Ectodermal cell (in vitro differentiated cells): ENCODE results near the gene MGAT4B.
A peak's percentile ranks its signal among the peaks of the same experiment; 100 is the strongest.

ENCODE experiments used
- H3K27ac ChIP-seq: 2 replicates; pipeline ENCODE4 v1.7.0; 2013; ENCODE audit warnings: mild to moderate bottlenecking, low read depth, low read length; ENCODE audit not compliant: insufficient read depth, poor library complexity, severe bottlenecking
- H3K27me3 ChIP-seq: 2 replicates; pipeline ENCODE4 v1.7.0; 2013; ENCODE audit warnings: mild to moderate bottlenecking, low read length; ENCODE audit not compliant: insufficient read depth, control insufficient read depth, poor library complexity, severe bottlenecking
- H3K36me3 ChIP-seq: one replicate; pipeline ENCODE4 v1.7.0; 2013; ENCODE audit warnings: low read length; ENCODE audit not compliant: control insufficient read depth, insufficient read depth
- H3K4me1 ChIP-seq: one replicate; pipeline ENCODE4 v1.7.0; 2013; ENCODE audit warnings: low read length; ENCODE audit not compliant: control insufficient read depth, insufficient read depth
- H3K4me3 ChIP-seq: 2 replicates; pipeline ENCODE4 v1.7.0; 2013; ENCODE audit warnings: low read depth, low read length, control low read depth; ENCODE audit not compliant: insufficient read depth
- H3K9me3 ChIP-seq: 2 replicates; pipeline ENCODE4 v1.7.0; 2013; ENCODE audit warnings: mild to moderate bottlenecking, low read length, moderate library complexity; ENCODE audit not compliant: control insufficient read depth
- WGBS, 2 experiments: methylation state at CpG; one replicate each; pipeline ENCODE4 v1.1.7; 2013; ENCODE audit warnings: missing lambda C conversion rate in 2 of 2; 5-methylcytosine and 5-hydroxymethylcytosine counted together

The MGAT4B gene

GRCh38 chr5:179800071-179800695 is 6.5 kb downstream of the MGAT4B start:
- Histone ChIP-seq H3K4me1 (peaks cover 34% of the 10 kb centered on the region), H3K9me3 (no peaks in the 10 kb centered on the region), H3K27ac (no peak overlapping the region), H3K36me3 (peaks cover 28% of the 10 kb centered on the region), H3K4me3 (no peak overlapping the region), H3K27me3 (peaks cover 21% of the 10 kb centered on the region)
- 94 to 95% methylated on average over 21 of the region's 21 CpGs for WGBS, 2 experiments

GRCh38 chr5:179799644-179799973 is 7.1 kb downstream of the MGAT4B start:
- H3K4me1 ChIP-seq: peaks cover 32% of the 10 kb centered on the region
- H3K27ac ChIP-seq: no peak overlapping the region
- H3K36me3 ChIP-seq: peaks cover 28% of the 10 kb centered on the region
- H3K27me3 ChIP-seq: peaks cover 25% of the 10 kb centered on the region
- WGBS, 2 experiments: 93 to 95% methylated on average over 5 of the region's 5 CpGs
- H3K4me3 ChIP-seq: no peak overlapping the region
- H3K9me3 ChIP-seq: no peaks in the 10 kb centered on the region

GRCh38 chr5:179798771-179799643 is 7.7 kb downstream of the MGAT4B start:
- 95 to 96% methylated on average over 36 of the region's 36 CpGs for WGBS, 2 experiments
- H3K4me3 ChIP-seq: no peak overlapping the region
- no peaks in the 10 kb centered on the region for H3K9me3 ChIP-seq
- H3K27me3 ChIP-seq: peaks cover 25% of the 10 kb centered on the region
- H3K4me1 ChIP-seq: peaks cover 26% of the 10 kb centered on the region
- H3K36me3 ChIP-seq: peaks cover 28% of the 10 kb centered on the region
- H3K27ac ChIP-seq: no peak overlapping the region

GRCh38 chr5:179798144-179798770 is 8.4 kb downstream of the MGAT4B start:
- Histone ChIP-seq H3K9me3 (no peaks in the 10 kb centered on the region), H3K4me3 (no peak overlapping the region), H3K27ac (no peak overlapping the region), H3K4me1 (peaks cover 23% of the 10 kb centered on the region), H3K27me3 (peaks cover 25% of the 10 kb centered on the region), H3K36me3 (peaks cover 28% of the 10 kb centered on the region)
- 95 to 98% methylated on average over 23 of the region's 23 CpGs for WGBS, 2 experiments

- Histone ChIP-seq H3K27ac (no peak overlapping the region), H3K27me3 (peaks cover 25% of the 10 kb centered on the region), H3K4me3 (no peak overlapping the region), H3K4me1 (peaks cover 19% of the 10 kb centered on the region), H3K9me3 (no peaks in the 10 kb centered on the region), H3K36me3 (peaks cover 28% of the 10 kb centered on the region)
- WGBS, 2 experiments: 97% methylated on average over 30 of the region's 30 CpGs
Measured at GRCh38 chr5:179797741-179798140, 8.9 kb downstream of the MGAT4B start.

GRCh38 chr5:179796877-179797608 is 9.6 kb downstream of the MGAT4B start:
- H3K4me1 ChIP-seq: peaks cover 12% of the 10 kb centered on the region
- peak overlapping the region; percentile 48 for H3K4me3 ChIP-seq
- no peaks in the 10 kb centered on the region for H3K9me3 ChIP-seq
- H3K27ac ChIP-seq: no peak overlapping the region
- WGBS, 2 experiments: 88 to 89% methylated on average over 21 of the region's 21 CpGs
- peaks cover 28% of the 10 kb centered on the region for H3K36me3 ChIP-seq
- H3K27me3 ChIP-seq: peaks cover 25% of the 10 kb centered on the region

- Histone ChIP-seq H3K4me1 (peaks cover 11% of the 10 kb centered on the region), H3K4me3 (peak overlapping the region; percentile 48), H3K27ac (no peak overlapping the region), H3K27me3 (peaks cover 25% of the 10 kb centered on the region), H3K36me3 (peaks cover 28% of the 10 kb centered on the region), H3K9me3 (no peaks in the 10 kb centered on the region)
- WGBS, 2 experiments: 2 to 3% methylated on average over 113 of the region's 113 CpGs
Measured at GRCh38 chr5:179795863-179796833, 10.5 kb downstream of the MGAT4B start.

GRCh38 chr5:179795049-179795862 is 11.4 kb downstream of the MGAT4B start:
- WGBS, 2 experiments: 6% methylated on average over 53 of the region's 53 CpGs
- Histone ChIP-seq H3K36me3 (peaks cover 28% of the 10 kb centered on the region), H3K4me1 (peaks cover 11% of the 10 kb centered on the region), H3K27ac (no peak overlapping the region), H3K27me3 (peaks cover 25% of the 10 kb centered on the region), H3K9me3 (no peaks in the 10 kb centered on the region), H3K4me3 (peak overlapping the region; percentile 48)
